Hematopoietic multipotent progenitor cell treated with erythropoietin and hydrocortisone succinate and interleukin-3 and kit ligand, for 6 days (in vitro differentiated cells): ENCODE data around the gene IL33.

Source experiments
- DNase-seq: peaks from one replicate; pipeline ENCODE4 v3.0.0-alpha.2; 2015

Gene IL33

GRCh38 chr9:6305954-6306563 lies 90.5 kb downstream of the IL33 start:
- peak; percentile 66 for DNase-seq
